Endothelial cell of umbilical vein (primary cell): Measurements from ENCODE around the gene SERPINA3. TPM values are rescaled to one million over a fixed set of nuclear protein-coding genes. Genes with fewer than 3 reads are reported as not detected.

Experiments
- BruUV-seq: library from RNA; stranded (reverse); fragments of 400-500 nt; replicated peaks from 2 replicates; lab custom pipeline; 2021; lab: Mats Ljungman, UMichigan
- CTCF ChIA-PET: fragments of 300-600, 350-600 bp; sonication (Branson Sonifier 250); formaldehyde crosslinking; loops from one replicate; lab custom pipeline; 2021; ENCODE audit warnings: antibody characterized with exemption, inconsistent platforms; lab: Charles Lee
- POLR2A ChIA-PET: fragments of 300-600, 350-600 bp; sonication (Branson Sonifier 250); formaldehyde crosslinking; loops from one replicate; lab custom pipeline; 2021; ENCODE audit warnings: antibody characterized with exemption, inconsistent platforms; lab: Charles Lee
- DNase-seq: peaks from one replicate; pipeline ENCODE4 v3.0.0-alpha.2; 2011; ENCODE audit warnings: low read depth, low spot score
- FAIRE-seq: peaks from 2 replicates; lab custom pipeline; 2011; peaks lifted over from hg19 to GRCh38; lab: Jason Lieb, UNC
- H2AFZ ChIP-seq: 2 replicates; pipeline ENCODE4 v1.6.0; 2012; ENCODE audit warnings: low read depth, low read length, control low read depth, inconsistent platforms
- H3K27ac ChIP-seq: 2 replicates; pipeline ENCODE4 v1.5.1; 2011; ENCODE audit warnings: low read depth, mild to moderate bottlenecking, control low read depth, low read length, moderate library complexity; ENCODE audit not compliant: insufficient read depth
- H3K27me3 ChIP-seq, 2 experiments: 2 replicates each; pipeline versions ENCODE4 v1.6.0 to v1.6.1; 2011; ENCODE audit warnings: low read length in 2 of 2, mixed read lengths in 1 of 2; ENCODE audit not compliant: control insufficient read depth in 2 of 2, insufficient read depth in 2 of 2
- H3K36me3 ChIP-seq, 2 experiments: 2 replicates in 1 of 2; 3 replicates in 1 of 2; pipeline ENCODE4 v1.5.1; 2011; ENCODE audit warnings: low read length in 2 of 2, mild to moderate bottlenecking in 1 of 2, moderate library complexity in 1 of 2; ENCODE audit not compliant: control insufficient read depth in 2 of 2, insufficient read depth in 2 of 2; ENCODE audit errors: extremely low read depth in 1 of 2
- H3K4me1 ChIP-seq: 3 replicates; pipeline ENCODE4 v1.5.1; 2011; ENCODE audit warnings: mild to moderate bottlenecking, low read length; ENCODE audit not compliant: control insufficient read depth, insufficient read depth; ENCODE audit errors: extremely low read depth
- H3K4me2 ChIP-seq: 2 replicates; pipeline ENCODE4 v1.6.1; 2011; ENCODE audit warnings: low read length, control low read depth, mixed read lengths; ENCODE audit not compliant: insufficient read depth
- H3K4me3 ChIP-seq, 3 experiments: fragments of 200-600 bp in 1 of 3; sonication (generic), shearing (Covaris generic) in 1 of 3; replicated peaks in 1 of 3; 2 replicates each; pipeline ENCODE4 v1.5.1; 2011 to 2016; ENCODE audit warnings: control low read depth in 3 of 3, low read length in 3 of 3, mild to moderate bottlenecking in 2 of 3, inconsistent platforms in 1 of 3, low read depth in 1 of 3, moderate library complexity in 1 of 3; ENCODE audit not compliant: insufficient read depth in 1 of 3
- H3K79me2 ChIP-seq: 2 replicates; pipeline ENCODE4 v1.6.0; 2012; ENCODE audit warnings: low read length, inconsistent platforms; ENCODE audit not compliant: control insufficient read depth, insufficient read depth
- H3K9ac ChIP-seq: replicated peaks from 2 replicates; pipeline ENCODE3; 2011; ENCODE audit warnings: low read length, control low read depth; ENCODE audit not compliant: insufficient read depth; ENCODE audit errors: extremely low read depth
- H3K9me1 ChIP-seq: replicated peaks from 3 replicates; pipeline ENCODE4 v1.6.0; 2011; ENCODE audit warnings: mild to moderate bottlenecking, low read length; ENCODE audit not compliant: control insufficient read depth, insufficient read depth; ENCODE audit errors: extremely low read depth
- H3K9me3 ChIP-seq: replicated peaks from 2 replicates; pipeline ENCODE4 v1.5.1; 2012; ENCODE audit warnings: low read length, inconsistent platforms; ENCODE audit not compliant: control insufficient read depth, insufficient read depth
- H4K20me1 ChIP-seq: replicated peaks from 2 replicates; pipeline ENCODE3; 2011; ENCODE audit warnings: mild to moderate bottlenecking, low read length; ENCODE audit not compliant: control insufficient read depth, insufficient read depth; ENCODE audit errors: extremely low read depth
- CTCF ChIP-seq, 2 donors: IDR thresholded peaks; 1 replicate in 1 of 2; 2 replicates in 1 of 2; pipeline ENCODE4 v1.5.1; 2011; ENCODE audit warnings: low read length in 2 of 2, mild to moderate bottlenecking in 2 of 2, moderate library complexity in 2 of 2, control low read depth in 1 of 2, inconsistent platforms in 1 of 2, low read depth in 1 of 2; ENCODE audit not compliant: insufficient read depth in 1 of 2; ENCODE audit errors: extremely low read depth in 1 of 2
- EZH2 ChIP-seq: IDR thresholded peaks from 2 replicates; pipeline ENCODE4 v1.6.1; 2012; ENCODE audit warnings: borderline replicate concordance, low read depth, mild to moderate bottlenecking, moderate library complexity, low read length, inconsistent platforms; ENCODE audit not compliant: severe bottlenecking
- GATA2 ChIP-seq: IDR thresholded peaks from 2 replicates; pipeline ENCODE4 v1.7.0; 2011; ENCODE audit warnings: low read depth, mild to moderate bottlenecking, moderate library complexity, mixed read lengths, low read length; ENCODE audit not compliant: insufficient read length, insufficient read depth
- JUN ChIP-seq: IDR thresholded peaks from 2 replicates; pipeline ENCODE4 v1.6.1; 2011; ENCODE audit warnings: borderline replicate concordance, low read depth; ENCODE audit not compliant: insufficient read length, insufficient read depth
- MYC ChIP-seq: IDR thresholded peaks from one replicate; pipeline ENCODE4 v1.6.1; 2011; ENCODE audit warnings: mild to moderate bottlenecking, low read depth, low read length
- POLR2A ChIP-seq: IDR thresholded peaks from 2 replicates; pipeline ENCODE4 v1.6.1; 2012; ENCODE audit warnings: low read depth, mild to moderate bottlenecking, control low read depth, low read length
- dilution Hi-C: fragments of 300-500 bp; cut with MboI; formaldehyde crosslinking; loops from one replicate; pipeline ENCODE4 v1.15.0; 2019; ENCODE audit warnings: low sequenced_read_pairs; ENCODE audit not compliant: extremely low pct_ligation_motif_present
- intact Hi-C: fragments of 100-400 bp; cut with micrococcal nuclease; formaldehyde crosslinking; loops from one replicate; pipeline ENCODE4 v1.10.0; 2022
- polyA plus RNA-seq, 4 experiments: library from polyadenylated mRNA; depleted of rRNA in 3 of 4; stranded (reverse) in 3 of 4; unstranded in 1 of 4; fragments of >200 nt; gene quantifications; 2 replicates each; pipeline versions ENCODE4 v1.2.1 to v1.2.3, GENCODE V29; 2011 to 2012; ENCODE audit warnings: missing spikeins in 1 of 4
- total RNA-seq: library from RNA; stranded (reverse); gene quantifications from 2 replicates; pipeline ENCODE4 v1.2.3, GENCODE V29; 2021
- TF ChIP-seq, protein P1 (sequence below): IDR thresholded peaks from 2 replicates; pipeline ENCODE4 v1.6.1; 2011; ENCODE audit not compliant: insufficient read depth, insufficient read length

SERPINA3 gene
- total and polyA plus RNA-seq, 2 donors (not counting 3 experiments of a cell fraction or from before 2014, with no cell fraction given), result not detected

DNA sequence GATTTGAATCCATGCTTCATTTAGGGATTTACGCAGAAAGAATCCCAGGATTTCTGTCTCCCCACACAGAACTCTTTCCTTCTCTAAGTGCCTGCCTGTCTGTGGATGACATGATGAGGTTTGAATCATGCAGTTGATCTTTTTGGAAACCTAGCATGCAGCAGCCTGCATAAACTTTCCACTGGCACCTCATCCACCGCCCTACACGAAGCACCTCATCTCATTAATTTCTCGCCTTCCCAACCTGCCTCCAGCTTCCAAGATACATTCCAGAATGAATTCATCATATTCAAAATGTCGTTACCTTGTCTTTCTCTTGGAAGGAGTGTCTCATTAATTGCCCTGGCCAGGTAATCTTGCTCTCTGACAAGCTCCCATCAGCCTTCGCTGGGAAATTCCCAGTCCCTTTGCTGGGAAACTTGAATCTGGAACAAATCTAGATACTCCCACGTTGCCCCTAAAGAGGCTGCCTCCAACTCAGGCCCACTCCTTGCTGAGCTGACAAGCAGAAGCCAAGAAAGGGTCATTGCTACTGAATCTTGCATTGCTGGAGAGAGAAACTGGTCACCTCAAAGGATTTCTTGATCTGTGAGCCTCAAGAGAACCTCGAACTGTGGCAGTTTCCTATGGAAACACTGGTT, 48.2 kb downstream of the SERPINA3 start:
- Histone ChIP-seq H4K20me1 (no peaks in the 10 kb centered on the region), H3K27ac (no peak overlapping the region), H3K9me1 (no peaks in the 10 kb centered on the region), H3K79me2 (no peaks in the 10 kb centered on the region), H3K4me1 (no peaks in the 10 kb centered on the region), H3K4me2 (no peak overlapping the region), H3K4me3 (no peak overlapping the region), H3K36me3 (no peaks in the 10 kb centered on the region), H3K27me3 (no peaks in the 10 kb centered on the region), H3K9ac (no peak overlapping the region), H3K9me3 (no peaks in the 10 kb centered on the region), H2AFZ (no peak overlapping the region)
- BruUV-seq, result no TSS peak
- intact Hi-C loops (no loop called here), dilution Hi-C loops (no loop called here)
- DNase-seq (no peak), FAIRE-seq (no peak)
- POLR2A ChIA-PET, result no interaction called here
- TF ChIP-seq MYC, result no peak
- TF ChIP-seq, protein P1, sequence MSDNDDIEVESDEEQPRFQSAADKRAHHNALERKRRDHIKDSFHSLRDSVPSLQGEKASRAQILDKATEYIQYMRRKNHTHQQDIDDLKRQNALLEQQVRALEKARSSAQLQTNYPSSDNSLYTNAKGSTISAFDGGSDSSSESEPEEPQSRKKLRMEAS, result no peak
- no peak for TF ChIP-seq CTCF (IDR thresholded peaks at IDR 0.05; ENCODE audit: extremely low read depth in 1 of 2, insufficient read depth in 1 of 2, low read depth in 1 of 2, low read length in 2 of 2)
- CTCF ChIA-PET, result no interaction called here

DNA sequence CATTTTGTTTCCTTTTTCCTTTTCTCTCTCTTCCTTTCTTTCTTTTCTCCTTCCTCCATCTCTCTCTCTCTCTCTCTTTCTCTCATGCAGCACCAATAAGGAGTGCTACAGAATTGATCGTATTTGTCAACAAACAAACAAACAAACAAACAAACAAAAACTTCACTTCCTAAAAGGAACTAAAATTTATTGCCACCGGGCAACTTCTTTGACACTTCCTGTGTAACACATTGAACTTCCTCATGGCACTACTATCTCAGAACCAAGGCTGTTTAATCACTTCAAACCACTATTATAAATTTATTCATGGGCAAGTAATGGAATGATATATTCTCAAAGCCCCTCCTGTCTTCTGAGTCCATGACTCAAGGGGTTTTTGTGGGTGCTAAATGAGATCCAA, 51.3 kb downstream of the SERPINA3 start:
- ChIA-PET CTCF (no interaction called here), POLR2A (no interaction called here)
- no peak for TF ChIP-seq POLR2A
- no peak for TF ChIP-seq CTCF (IDR thresholded peaks at IDR 0.05; ENCODE audit: extremely low read depth in 1 of 2, insufficient read depth in 1 of 2, low read depth in 1 of 2, low read length in 2 of 2)
- no peak for TF ChIP-seq GATA2
- TF ChIP-seq MYC, result no peak
- no peak for TF ChIP-seq EZH2
- TF ChIP-seq, protein P1, result no peak
- TF ChIP-seq JUN, result no peak
- H3K36me3 ChIP-seq, result no peaks in the 10 kb centered on the region
- DNase-seq (no peak), FAIRE-seq (no peak)
- H3K27me3 ChIP-seq, result no peaks in the 10 kb centered on the region
- dilution Hi-C loops (no loop called here), intact Hi-C loops (no loop called here)
- H2AFZ ChIP-seq, result no peak overlapping the region
- BruUV-seq, result no TSS peak
- no peak overlapping the region for H3K4me2 ChIP-seq
- no peaks in the 10 kb centered on the region for H4K20me1 ChIP-seq
- H3K9me1 ChIP-seq, result no peaks in the 10 kb centered on the region
- no peak overlapping the region for H3K4me3 ChIP-seq
- no peaks in the 10 kb centered on the region for H3K79me2 ChIP-seq
- H3K27ac ChIP-seq, result no peak overlapping the region
- H3K9ac ChIP-seq, result no peak overlapping the region
- H3K9me3 ChIP-seq, result no peaks in the 10 kb centered on the region
- H3K4me1 ChIP-seq, result no peaks in the 10 kb centered on the region
